HL-60 (cell line): ENCODE results near the gene AADACL3.
"Not testable (repeated sequence)": the region's sequence is repeated elsewhere in the genome, so short reads cannot be mapped to it uniquely, and the experiment has no call there.

Experiments used
- DNase-seq, 2 experiments: peaks; one replicate each; pipeline ENCODE4 v3.0.0-alpha.2; 2010 to 2020; ENCODE audit warnings: low read depth in 1 of 2, low spot score in 1 of 2
- H3K27ac ChIP-seq: fragments of 250-450 bp; sonication (Bioruptor Pico); replicated peaks from 2 replicates; pipeline ENCODE4 v1.5.1; 2020; ENCODE audit warnings: mild to moderate bottlenecking, moderate library complexity
- H3K27me3 ChIP-seq: fragments of 250-450 bp; sonication (Bioruptor Pico); 2 replicates; pipeline ENCODE4 v1.5.1; 2021; ENCODE audit warnings: mild to moderate bottlenecking, moderate library complexity; ENCODE audit not compliant: insufficient read depth, poor library complexity, severe bottlenecking
- H3K4me3 ChIP-seq: replicated peaks from 2 replicates; pipeline ENCODE4 v1.5.1; 2011; ENCODE audit warnings: mild to moderate bottlenecking, control low read depth, low read length; ENCODE audit not compliant: insufficient read depth
- GABPA ChIP-seq: IDR thresholded peaks from 2 replicates; pipeline ENCODE4 v1.6.1; 2012; ENCODE audit warnings: low read depth
- POLR2AphosphoS5 ChIP-seq: IDR thresholded peaks from 2 replicates; pipeline ENCODE4 v1.6.1; 2012; ENCODE audit warnings: low read depth
- SPI1 ChIP-seq: IDR thresholded peaks from 2 replicates; pipeline ENCODE4 v1.6.1; 2012; ENCODE audit warnings: low read depth, mild to moderate bottlenecking, borderline replicate concordance
- TF ChIP-seq, protein P1 (sequence below): IDR thresholded peaks from 2 replicates; pipeline ENCODE4 v1.6.1; 2012; ENCODE audit warnings: low read depth; ENCODE audit not compliant: insufficient replicate concordance
- TF ChIP-seq, protein P2 (sequence below): IDR thresholded peaks from one replicate; pipeline ENCODE4 v1.5.1; 2011; ENCODE audit warnings: low read length, control low read depth, inconsistent platforms; ENCODE audit not compliant: insufficient read depth

Gene AADACL3

DNA sequence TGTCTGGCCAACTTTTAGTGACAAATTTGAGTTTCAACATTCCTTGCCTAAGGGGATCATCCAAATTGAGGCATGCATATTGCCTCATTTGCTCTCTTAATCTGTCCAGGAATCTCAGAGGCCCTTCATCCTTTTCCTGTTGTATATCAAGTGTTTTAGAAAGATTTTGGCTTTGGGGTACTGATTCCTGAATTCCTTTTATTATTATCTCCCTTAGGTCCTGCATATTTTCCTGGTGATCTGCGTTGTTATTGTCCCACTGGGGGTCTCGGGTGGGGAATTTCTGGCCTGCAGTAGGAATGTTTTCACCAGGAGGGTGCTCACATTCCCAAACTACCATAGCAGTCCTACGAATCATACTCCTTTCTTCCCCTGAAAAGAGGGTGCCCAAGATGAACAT is 4.4 kb upstream of the AADACL3 start:
- Histone ChIP-seq H3K4me3 (no peak overlapping the region), H3K27me3 (no peaks in the 10 kb centered on the region), H3K27ac (no peak overlapping the region)
- TF ChIP-seq GABPA, result no peak
- no peak for TF ChIP-seq SPI1
- TF ChIP-seq, protein P1, sequence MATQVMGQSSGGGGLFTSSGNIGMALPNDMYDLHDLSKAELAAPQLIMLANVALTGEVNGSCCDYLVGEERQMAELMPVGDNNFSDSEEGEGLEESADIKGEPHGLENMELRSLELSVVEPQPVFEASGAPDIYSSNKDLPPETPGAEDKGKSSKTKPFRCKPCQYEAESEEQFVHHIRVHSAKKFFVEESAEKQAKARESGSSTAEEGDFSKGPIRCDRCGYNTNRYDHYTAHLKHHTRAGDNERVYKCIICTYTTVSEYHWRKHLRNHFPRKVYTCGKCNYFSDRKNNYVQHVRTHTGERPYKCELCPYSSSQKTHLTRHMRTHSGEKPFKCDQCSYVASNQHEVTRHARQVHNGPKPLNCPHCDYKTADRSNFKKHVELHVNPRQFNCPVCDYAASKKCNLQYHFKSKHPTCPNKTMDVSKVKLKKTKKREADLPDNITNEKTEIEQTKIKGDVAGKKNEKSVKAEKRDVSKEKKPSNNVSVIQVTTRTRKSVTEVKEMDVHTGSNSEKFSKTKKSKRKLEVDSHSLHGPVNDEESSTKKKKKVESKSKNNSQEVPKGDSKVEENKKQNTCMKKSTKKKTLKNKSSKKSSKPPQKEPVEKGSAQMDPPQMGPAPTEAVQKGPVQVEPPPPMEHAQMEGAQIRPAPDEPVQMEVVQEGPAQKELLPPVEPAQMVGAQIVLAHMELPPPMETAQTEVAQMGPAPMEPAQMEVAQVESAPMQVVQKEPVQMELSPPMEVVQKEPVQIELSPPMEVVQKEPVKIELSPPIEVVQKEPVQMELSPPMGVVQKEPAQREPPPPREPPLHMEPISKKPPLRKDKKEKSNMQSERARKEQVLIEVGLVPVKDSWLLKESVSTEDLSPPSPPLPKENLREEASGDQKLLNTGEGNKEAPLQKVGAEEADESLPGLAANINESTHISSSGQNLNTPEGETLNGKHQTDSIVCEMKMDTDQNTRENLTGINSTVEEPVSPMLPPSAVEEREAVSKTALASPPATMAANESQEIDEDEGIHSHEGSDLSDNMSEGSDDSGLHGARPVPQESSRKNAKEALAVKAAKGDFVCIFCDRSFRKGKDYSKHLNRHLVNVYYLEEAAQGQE, result no peak
- no peak for TF ChIP-seq POLR2AphosphoS5
- TF ChIP-seq, protein P2, sequence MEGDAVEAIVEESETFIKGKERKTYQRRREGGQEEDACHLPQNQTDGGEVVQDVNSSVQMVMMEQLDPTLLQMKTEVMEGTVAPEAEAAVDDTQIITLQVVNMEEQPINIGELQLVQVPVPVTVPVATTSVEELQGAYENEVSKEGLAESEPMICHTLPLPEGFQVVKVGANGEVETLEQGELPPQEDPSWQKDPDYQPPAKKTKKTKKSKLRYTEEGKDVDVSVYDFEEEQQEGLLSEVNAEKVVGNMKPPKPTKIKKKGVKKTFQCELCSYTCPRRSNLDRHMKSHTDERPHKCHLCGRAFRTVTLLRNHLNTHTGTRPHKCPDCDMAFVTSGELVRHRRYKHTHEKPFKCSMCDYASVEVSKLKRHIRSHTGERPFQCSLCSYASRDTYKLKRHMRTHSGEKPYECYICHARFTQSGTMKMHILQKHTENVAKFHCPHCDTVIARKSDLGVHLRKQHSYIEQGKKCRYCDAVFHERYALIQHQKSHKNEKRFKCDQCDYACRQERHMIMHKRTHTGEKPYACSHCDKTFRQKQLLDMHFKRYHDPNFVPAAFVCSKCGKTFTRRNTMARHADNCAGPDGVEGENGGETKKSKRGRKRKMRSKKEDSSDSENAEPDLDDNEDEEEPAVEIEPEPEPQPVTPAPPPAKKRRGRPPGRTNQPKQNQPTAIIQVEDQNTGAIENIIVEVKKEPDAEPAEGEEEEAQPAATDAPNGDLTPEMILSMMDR, result no peak
- no peak for DNase-seq

DNA sequence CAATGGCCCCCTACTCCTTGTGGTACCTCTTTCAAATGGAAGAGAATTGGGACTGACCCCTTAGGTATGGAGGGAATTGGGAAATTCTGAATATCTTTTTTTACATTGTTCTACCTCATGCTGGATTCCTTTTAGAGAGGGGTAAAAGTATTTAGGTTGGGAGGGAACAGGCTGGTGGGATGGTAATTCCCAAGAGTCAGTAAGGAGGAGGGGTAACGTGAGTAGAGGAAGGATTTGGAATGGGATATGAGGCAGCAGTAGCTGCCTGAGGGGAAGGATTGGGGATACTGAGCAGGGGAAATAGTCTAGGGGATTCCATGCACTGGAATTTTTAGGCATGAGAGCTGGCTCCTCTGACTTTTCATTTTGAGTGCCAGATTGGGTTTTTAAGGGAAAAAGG is 3.8 kb upstream of the AADACL3 start:
- TF ChIP-seq, protein P1, result no peak
- no peak for TF ChIP-seq GABPA
- no peak for TF ChIP-seq SPI1
- TF ChIP-seq, protein P2, result no peak
- no peak for TF ChIP-seq POLR2AphosphoS5
- Histone ChIP-seq H3K27ac (no peak overlapping the region), H3K4me3 (no peak overlapping the region), H3K27me3 (no peaks in the 10 kb centered on the region)
- no peak for DNase-seq

DNA sequence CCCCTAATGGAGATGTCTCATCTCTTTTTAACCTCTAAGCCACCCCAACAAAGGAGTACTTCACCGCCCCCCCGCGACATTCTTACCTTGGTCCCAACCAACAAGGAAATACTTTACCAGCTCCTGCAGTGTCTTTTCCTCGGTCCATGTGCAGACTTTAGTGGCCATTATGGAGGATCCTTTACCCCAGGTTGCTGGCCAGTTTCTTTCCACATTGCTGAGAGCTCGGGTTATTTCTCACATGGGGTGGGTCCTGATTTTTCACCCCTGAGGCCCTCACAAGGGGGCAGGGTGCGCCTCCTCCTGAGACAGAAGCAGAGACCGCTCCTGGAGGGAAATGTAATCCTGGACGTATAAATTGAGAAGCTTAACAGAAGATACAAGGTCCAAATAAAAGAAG is 3.0 kb upstream of the AADACL3 start:
- H3K27ac ChIP-seq, result no peak overlapping the region
- TF ChIP-seq POLR2AphosphoS5 (no peak), SPI1 (no peak), GABPA (no peak)
- TF ChIP-seq, protein P2, result no peak
- TF ChIP-seq, protein P1, result no peak
- no peak for DNase-seq

DNA sequence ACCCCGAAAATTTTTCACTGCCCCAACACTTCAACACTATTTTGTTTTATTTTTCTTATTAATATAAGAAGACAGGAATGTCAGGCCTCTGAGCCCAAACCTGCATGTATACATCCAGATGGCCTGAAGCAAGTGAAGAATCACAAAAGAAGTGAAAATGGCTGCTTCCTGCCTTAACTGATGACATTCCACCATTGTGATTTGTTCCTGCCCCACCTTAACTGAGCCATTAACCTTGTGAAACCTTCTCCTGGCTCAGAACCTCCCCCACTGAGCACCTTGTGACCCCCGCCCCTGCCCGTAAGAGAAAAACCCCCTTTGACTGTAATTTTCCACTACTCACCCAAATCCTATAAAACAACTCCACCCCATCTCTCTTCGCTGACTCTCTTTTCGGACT is 2.3 kb upstream of the AADACL3 start:
- not testable (repeated sequence) for H3K27ac ChIP-seq, H3K4me3 ChIP-seq, DNase-seq, H3K27me3 ChIP-seq

More for the DNA sequence above, 3.0 kb upstream of the AADACL3 start:
- Histone ChIP-seq H3K4me3 (no peak overlapping the region), H3K27me3 (no peaks in the 10 kb centered on the region)
